NB4 (cell line): Measurements from ENCODE around the gene CCBE1.

Experiments used
- MYC ChIP-seq: IDR thresholded peaks from 2 replicates; pipeline ENCODE4 v1.6.1; 2011; ENCODE audit warnings: low read depth, low read length
- POLR2A ChIP-seq: IDR thresholded peaks from 2 replicates; pipeline ENCODE4 v1.6.1; 2011; ENCODE audit warnings: mild to moderate bottlenecking; ENCODE audit not compliant: insufficient read length; ENCODE audit errors: extremely low read depth
- TF ChIP-seq, protein P1 (sequence below): IDR thresholded peaks from one replicate; pipeline ENCODE4 v1.5.1; 2012; ENCODE audit warnings: low read depth, low read length

DNA sequence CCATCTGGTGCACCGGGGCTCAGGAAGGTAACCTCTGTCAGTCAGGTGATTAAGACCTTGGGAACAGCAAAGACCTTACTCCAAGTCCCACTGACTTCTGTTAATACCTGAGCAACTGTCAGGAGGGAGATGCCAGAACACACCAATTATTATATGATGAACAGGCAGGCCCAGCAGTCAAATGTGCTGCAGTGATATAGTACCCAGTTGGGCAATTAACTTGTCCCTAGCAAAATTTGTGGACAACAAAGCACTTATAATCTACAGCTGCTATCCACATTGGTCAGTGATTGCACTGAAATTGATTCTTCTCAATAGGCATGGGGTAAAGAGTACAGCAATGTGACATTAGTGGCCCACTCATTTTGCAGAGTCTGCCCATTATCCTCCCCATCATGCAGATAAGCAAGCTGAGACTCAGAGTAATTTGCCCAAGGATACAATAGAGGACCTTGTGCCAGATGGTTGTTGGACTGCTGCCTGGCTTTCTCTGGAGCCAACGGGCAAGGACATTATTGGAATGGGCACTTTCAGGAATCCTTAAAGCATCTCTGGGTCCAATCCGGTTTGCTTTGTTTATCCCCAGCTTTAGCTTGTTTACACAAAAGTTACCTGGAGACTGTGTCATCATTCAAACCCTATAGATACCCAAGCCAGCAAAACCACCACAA lies 147.6 kb downstream of the CCBE1 start:
- TF ChIP-seq, protein P1, sequence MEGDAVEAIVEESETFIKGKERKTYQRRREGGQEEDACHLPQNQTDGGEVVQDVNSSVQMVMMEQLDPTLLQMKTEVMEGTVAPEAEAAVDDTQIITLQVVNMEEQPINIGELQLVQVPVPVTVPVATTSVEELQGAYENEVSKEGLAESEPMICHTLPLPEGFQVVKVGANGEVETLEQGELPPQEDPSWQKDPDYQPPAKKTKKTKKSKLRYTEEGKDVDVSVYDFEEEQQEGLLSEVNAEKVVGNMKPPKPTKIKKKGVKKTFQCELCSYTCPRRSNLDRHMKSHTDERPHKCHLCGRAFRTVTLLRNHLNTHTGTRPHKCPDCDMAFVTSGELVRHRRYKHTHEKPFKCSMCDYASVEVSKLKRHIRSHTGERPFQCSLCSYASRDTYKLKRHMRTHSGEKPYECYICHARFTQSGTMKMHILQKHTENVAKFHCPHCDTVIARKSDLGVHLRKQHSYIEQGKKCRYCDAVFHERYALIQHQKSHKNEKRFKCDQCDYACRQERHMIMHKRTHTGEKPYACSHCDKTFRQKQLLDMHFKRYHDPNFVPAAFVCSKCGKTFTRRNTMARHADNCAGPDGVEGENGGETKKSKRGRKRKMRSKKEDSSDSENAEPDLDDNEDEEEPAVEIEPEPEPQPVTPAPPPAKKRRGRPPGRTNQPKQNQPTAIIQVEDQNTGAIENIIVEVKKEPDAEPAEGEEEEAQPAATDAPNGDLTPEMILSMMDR: no peak
- TF ChIP-seq POLR2A (no peak), MYC (no peak)
